Right cardiac atrium (tissue), 5 donors: Measurements from ENCODE around the gene KIF1A. TPM values are rescaled to one million over a fixed set of nuclear protein-coding genes. Genes with fewer than 3 reads are reported as not detected.
"Not testable (repeated sequence)": the region's sequence is repeated elsewhere in the genome, so short reads cannot be mapped to it uniquely, and the experiment has no call there.

Source experiments
- ATAC-seq, 2 donors: fragments of 200-7000 bp; cut with Tn5 transposase; one replicate each; pipeline versions ENCODE4 v1.8.0 to v1.9.1; 2020; ENCODE audit warnings: moderate library complexity in 2 of 2, mild to moderate bottlenecking in 1 of 2
- DNase-seq, 3 donors: peaks; one replicate each; pipeline ENCODE4 v3.0.0-alpha.2; 2020
- H3K27ac ChIP-seq: one replicate; pipeline ENCODE4 v1.5.1; 2013; ENCODE audit warnings: mild to moderate bottlenecking, low read length, control low read depth, moderate library complexity
- H3K27me3 ChIP-seq: one replicate; pipeline ENCODE4 v1.6.1; 2013; ENCODE audit not compliant: control insufficient read depth, insufficient read depth
- H3K4me1 ChIP-seq: one replicate; pipeline ENCODE4 v1.6.1; 2013; ENCODE audit warnings: low read length; ENCODE audit not compliant: control insufficient read depth, insufficient read depth
- H3K4me3 ChIP-seq: one replicate; pipeline ENCODE4 v1.5.1; 2013; ENCODE audit warnings: low read length, control low read depth
- H3K9me3 ChIP-seq: one replicate; pipeline ENCODE4 v1.6.1; 2013; ENCODE audit warnings: low read length; ENCODE audit not compliant: control insufficient read depth
- WGBS: extraction: QIAGEN DNeasy Blood & Tissue Kit; methylation state at CpG from one replicate; pipeline ENCODE4 v1.1.7; 2013; 5-methylcytosine and 5-hydroxymethylcytosine counted together
- intact Hi-C, 4 donors: fragments of 100-400 bp; cut with DNase I; formaldehyde crosslinking; loops; one replicate each; pipeline versions ENCODE4 v1.11.0 to v1.14.0; 2022 to 2023
- polyA plus RNA-seq: library from polyadenylated mRNA; stranded (reverse); fragments of 200-250 nt; gene quantifications from one replicate; pipeline ENCODE4 v1.2.3, GENCODE V29; 2013
- total RNA-seq, 4 donors: library from RNA; stranded (reverse); fragmentation: NEBNext Ultra II Directional; extraction: Animal tissue kit (Norgen Biotek cat#: 25700); gene quantifications; one replicate each; pipeline ENCODE4 v1.2.1, GENCODE V29; 2021
- donor health status: healthy with polysubstance abuse.
- donor health status: DM: no; HTN: yes; CAD: no.
- donor health status: DM: no; HTN: no; CAD: no.
- donor health status: DM: no; HTN: yes; CAD: no; lungs with severe emphysema.
- donor health status: DM: yes; HTN: yes; CAD: no.

Gene KIF1A
- total and polyA plus RNA-seq, 5 donors = 45.3 to 83.0 (median 59.3) TPM

DNA sequence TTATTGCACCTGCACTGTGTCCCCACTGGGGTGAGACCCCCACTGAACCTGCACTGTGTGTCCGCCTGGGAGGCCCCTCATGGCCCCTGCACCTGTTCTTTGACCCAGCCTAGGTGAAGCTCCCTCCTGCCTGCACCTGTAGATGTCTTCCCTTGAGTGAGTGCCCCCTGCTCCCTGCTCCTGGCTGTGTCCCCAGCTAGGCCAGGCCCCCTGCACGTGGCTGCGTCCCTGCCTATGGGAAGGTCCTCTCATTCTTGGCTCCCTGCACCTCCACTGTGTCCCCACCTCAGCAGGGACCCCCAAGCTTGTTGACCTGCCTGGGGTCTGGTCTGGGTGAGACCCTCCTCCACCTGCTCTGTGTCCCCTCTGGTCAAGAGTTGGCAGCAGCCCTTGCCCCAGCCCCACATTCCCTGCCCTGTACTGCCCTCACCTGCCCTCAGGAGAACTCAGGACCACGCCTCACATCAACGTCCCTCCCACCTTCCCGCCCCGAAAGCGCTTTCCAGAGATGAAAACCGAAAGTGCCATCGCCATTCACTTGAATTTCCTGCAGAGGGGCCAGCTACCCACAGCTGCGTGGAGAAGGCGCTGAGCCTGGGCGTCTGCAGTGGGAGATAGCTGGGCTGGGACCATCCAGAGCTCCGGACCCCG is 136.6 kb downstream of the KIF1A start:
- H3K9me3 ChIP-seq, ATAC-seq, H3K4me3 ChIP-seq, H3K27me3 ChIP-seq, intact Hi-C loops, H3K27ac ChIP-seq, DNase-seq, H3K4me1 ChIP-seq: not testable (repeated sequence)
- WGBS = 74% methylated on average over 3 of the region's 15 CpGs

DNA sequence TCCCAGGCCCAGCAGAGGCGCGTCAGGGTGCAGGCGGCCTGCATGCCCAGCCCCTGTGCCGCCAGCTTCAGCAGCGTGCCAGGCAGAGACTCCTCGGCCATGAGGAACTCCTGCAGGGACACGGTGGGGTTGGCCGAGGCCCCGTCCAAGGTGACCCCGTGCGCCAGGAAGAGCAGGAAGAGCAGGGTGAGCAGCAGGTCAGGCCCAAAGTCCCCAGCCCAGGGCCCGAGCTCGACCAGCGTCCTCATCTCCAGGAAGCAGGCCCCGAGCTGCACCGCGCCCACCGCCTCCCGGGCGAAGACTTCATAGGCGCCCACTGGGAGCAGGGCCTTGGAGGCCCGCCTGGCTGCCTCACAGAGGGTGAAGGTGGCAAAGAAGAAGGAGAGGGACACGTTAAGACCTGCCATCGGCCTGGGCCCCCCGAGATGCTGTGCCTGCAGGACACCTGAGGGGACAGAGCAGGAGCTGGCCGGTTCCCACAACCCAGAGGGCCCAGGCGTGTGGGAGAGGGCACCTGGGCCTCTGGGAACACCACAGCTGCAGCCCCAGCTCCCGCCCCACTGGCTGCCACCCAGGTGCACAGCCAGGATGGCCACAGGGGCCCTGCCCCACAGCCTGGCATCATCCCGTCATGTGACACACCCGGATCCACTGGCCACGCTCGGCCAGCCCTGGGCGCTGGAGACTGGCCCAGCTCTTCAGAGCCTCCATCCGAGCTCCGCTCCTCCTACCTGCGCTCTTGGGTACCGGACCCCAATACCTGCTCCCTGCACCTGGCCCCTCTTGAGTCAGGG is 137.4 kb downstream of the KIF1A start, which contains the start of gene AQP12B:
Gene AQP12B, minus strand, starts transcription at position 455 of the 794 bp plus-strand sequence. Its CDS starts 48 bp downstream, at position 407.
- H3K27ac ChIP-seq, H3K9me3 ChIP-seq, intact Hi-C loops, H3K27me3 ChIP-seq, H3K4me1 ChIP-seq, H3K4me3 ChIP-seq: not testable (repeated sequence)
- WGBS = 85% methylated on average over 34 of the region's 37 CpGs
- peak in 1 of 2 donors; percentile 21 for ATAC-seq
- peak in 1 of 3 donors; percentile 48 for DNase-seq

DNA sequence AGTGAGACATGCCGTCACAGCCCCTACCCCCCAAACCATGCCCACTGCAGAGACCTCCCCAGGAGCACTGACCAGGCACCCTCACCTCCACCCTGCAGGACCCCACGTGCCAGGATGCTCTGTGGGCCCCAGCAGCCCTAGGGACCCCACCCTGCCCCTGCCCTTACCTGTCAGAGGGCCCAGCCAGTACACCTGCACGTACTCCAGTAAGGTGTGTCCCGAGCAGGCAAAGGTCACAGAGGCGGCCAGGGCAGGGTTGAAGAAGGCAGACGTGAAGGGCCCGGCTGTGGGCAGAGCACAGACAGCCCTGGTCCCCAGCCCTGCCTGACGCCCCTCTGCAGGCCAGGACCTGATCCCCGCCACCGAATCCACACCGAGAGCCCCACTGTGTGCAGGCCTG is 139.8 kb downstream of the KIF1A start:
- intact Hi-C loops, H3K4me1 ChIP-seq, H3K27ac ChIP-seq, H3K27me3 ChIP-seq, H3K4me3 ChIP-seq, H3K9me3 ChIP-seq: not testable (repeated sequence)
- ATAC-seq (peak in 1 of 2 donors; percentile 19), DNase-seq (peak in 1 of 3 donors; percentile 16)
- 50% methylated on average over 2 of the region's 11 CpGs for WGBS

DNA sequence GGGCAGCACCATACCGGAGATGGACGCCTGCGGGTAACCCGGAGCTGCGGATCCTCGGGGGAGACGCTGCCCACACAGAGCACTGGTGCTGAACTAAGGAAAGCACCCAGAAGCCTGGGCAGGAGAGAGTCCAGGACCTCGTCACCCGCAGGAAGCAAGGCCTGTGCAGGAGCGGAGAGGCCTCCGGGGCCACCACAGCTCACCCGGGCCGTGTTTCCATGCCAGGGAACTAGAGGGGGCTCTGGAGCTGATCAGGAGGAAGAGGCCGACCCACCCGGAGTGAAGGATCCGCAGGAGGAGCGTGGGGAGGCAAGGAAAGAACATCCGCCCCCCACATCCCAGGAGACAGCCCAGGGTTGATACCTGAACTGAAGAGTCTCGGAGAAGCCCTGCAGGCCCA is 141.1 kb downstream of the KIF1A start:
- ATAC-seq, H3K27ac ChIP-seq, H3K27me3 ChIP-seq, DNase-seq, H3K4me3 ChIP-seq, H3K4me1 ChIP-seq, intact Hi-C loops, H3K9me3 ChIP-seq: not testable (repeated sequence)
- no CpG with 5 or more reads among the region's 19 CpGs for WGBS

DNA sequence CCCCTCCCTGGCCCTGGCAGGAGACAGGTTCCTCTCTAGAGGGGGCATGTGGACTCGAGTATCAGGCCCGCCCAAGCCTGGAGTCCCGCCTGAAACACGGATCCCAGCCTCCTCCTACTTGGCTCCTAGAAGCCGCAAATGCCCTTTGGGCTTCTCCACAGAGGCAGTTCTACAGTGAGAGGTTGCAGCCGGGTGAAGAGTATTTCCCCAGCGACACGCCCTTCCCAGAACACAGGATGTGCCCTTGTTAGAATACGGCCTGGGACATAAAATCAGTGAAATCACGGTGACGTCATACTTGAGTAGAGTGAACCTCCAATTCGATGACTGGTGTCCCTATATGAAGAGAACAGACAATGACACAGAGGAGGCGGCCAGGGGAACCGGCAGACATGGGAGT is 142.0 kb downstream of the KIF1A start:
- 58% methylated on average over 6 of the region's 14 CpGs for WGBS
- intact Hi-C loops = not testable (repeated sequence)
- peak in 1 of 2 donors; percentile 24 for ATAC-seq

DNA sequence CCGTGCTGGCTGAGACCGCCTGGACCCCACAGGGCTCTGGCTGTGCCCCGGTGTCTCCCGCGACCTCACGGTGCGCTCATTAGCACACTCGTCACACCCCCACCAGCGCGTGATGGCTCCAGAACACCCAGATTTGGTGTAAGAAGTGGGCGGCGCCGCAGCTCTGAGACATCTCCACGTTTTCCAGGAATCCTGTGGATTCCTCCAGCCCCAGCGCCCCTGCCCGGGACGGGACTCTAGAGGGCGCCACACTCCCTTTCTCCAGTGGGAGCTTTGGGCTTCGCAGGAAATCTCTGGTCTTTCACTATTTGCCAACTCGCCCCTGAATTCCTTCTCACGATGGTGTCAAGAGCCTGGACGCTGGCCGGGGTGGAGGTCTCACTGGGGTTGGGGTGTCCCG is 144.7 kb downstream of the KIF1A start:
- ATAC-seq = peak in 1 of 2 donors; percentile 41
- H3K27ac ChIP-seq, H3K4me3 ChIP-seq, intact Hi-C loops, DNase-seq, H3K4me1 ChIP-seq, H3K27me3 ChIP-seq, H3K9me3 ChIP-seq: not testable (repeated sequence)
- no CpG with 5 or more reads among the region's 24 CpGs for WGBS

More for the DNA sequence above, 142.0 kb downstream of the KIF1A start:
- not testable (repeated sequence) for H3K9me3 ChIP-seq, H3K4me1 ChIP-seq, H3K4me3 ChIP-seq, DNase-seq, H3K27me3 ChIP-seq, H3K27ac ChIP-seq

DNA sequence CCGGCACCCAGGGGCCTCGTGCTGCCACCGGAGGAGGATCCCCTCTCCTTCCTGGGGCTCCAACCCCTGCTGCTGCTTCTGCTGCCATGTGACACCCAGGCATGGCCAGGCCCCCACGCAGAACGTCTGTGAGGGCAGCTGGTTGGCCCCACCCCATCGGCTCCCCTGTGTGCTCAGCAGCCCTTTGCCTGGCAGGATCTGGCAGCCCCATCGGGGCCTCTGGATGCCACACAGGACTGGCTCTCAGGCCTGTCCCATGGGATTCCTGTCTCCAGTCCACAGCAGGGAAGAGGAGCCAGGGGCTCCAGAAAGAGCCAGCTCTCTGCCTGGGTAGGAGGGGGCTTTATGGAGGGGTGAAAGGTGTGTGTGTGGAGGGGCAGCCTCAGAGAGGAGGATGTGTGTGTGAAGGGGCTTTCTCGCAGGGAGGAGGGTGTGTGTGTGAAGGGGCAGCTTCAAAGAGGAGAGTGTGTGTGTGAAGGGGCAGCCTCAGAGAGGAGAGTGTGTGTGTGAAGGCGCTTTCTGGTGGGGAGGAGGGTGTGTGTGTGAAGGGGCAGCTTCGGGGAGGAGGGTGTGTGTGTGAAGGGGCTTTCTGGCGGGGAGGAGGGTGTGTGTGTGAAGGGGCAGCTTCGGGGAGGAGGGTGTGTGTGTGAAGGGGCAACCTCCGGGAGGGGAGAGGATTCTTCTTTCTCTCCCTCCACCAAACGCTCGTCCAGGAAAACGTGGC is 145.4 kb downstream of the KIF1A start:
- H3K27me3 ChIP-seq, H3K4me3 ChIP-seq, H3K27ac ChIP-seq, H3K9me3 ChIP-seq, H3K4me1 ChIP-seq, ATAC-seq, intact Hi-C loops: not testable (repeated sequence)
- peak in 1 of 3 donors; percentile 50 for DNase-seq
- WGBS = 31% methylated on average over 12 of the region's 16 CpGs

DNA sequence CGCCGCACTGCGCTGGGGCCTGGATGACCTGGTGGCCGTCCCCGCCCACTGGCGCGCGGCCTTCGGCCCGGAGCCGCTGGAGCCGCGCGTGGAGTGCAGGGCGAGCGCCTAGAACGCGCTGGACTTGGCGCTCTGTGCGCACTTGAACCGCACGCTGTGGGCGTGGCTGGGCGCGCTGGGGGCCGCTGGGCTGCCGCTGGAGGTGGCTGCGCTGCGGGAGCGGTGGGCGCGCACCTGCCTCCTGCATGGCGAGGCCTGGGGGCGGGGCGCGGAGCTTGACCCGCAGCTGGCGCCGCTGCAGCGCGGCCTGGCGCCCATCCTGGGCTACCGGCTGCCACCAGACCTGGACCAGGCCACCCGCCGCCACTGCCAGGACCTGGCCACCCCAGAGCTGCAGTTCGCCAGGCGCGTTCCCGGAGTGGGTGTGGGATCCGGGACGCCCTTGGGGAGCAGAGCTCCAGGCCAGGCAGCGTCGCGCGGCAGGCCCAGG is 147.3 kb downstream of the KIF1A start:
- Histone ChIP-seq H3K4me1 (no peaks in the 10 kb centered on the region), H3K27ac (no peak overlapping the region), H3K27me3 (no peaks in the 10 kb centered on the region), H3K4me3 (no peak overlapping the region), H3K9me3 (no peaks in the 10 kb centered on the region)
- intact Hi-C loops = no loop called here
- ATAC-seq (no peak), DNase-seq (peak in 1 of 3 donors; percentile 55)
- WGBS = 8% methylated on average over 55 of the region's 55 CpGs

DNA sequence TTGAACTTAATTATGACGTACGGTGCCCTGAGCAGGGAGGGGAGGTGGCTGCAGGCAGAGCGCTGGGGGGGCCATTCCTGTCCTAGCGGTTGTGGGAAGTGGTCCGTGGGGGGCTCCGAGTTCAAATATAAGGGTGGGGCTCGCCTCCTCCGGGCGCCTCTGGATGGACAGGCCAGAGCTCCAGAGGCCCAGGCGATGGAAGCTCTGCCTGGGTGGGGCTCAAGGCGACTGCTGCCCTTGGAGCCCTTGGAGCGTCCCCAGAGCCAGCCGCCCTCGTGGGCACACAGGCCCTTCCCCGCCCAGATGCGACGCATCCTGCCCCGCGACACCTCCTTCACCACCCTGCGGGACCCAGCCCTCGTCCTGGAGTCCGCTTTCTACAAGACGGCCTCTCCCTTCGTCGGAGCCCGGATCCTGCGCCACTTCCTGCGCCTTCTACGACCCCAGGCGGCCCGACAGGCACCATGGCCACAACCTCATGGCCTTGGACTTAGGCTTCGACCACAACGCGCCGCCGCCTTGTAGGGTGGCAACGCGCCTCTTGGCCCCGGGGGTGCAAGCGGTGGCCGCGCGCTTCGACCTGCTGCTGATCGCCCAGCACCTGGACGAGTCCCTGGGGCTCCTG is 147.8 kb downstream of the KIF1A start:
- Histone ChIP-seq H3K4me1 (no peaks in the 10 kb centered on the region), H3K4me3 (no peak overlapping the region), H3K27me3 (no peaks in the 10 kb centered on the region), H3K9me3 (no peaks in the 10 kb centered on the region), H3K27ac (no peak overlapping the region)
- ATAC-seq (no peak), DNase-seq (peak in 1 of 3 donors; percentile 52)
- WGBS = 46% methylated on average over 46 of the region's 46 CpGs
- intact Hi-C loops = no loop called here

DNA sequence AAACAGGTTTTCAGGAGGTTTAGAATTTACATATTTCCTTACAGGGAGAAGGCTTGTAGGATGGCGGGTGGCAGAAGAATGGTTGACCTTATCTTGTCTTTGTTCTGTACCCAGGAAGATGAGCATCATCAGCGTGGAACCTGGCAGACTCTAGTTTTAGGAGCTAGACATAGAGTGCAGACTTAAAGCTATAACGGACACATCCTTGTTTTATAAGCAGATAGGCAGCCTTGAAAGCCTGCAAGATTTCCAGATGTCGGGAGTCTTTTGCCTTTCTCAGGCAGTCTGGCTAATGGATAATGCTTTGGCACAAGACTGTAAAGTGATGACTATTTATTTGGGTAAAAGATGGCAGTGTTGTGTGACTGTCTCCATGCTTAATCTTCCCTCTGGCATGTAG is 149.1 kb downstream of the KIF1A start:
- no peaks in the 10 kb centered on the region for H3K9me3 ChIP-seq

More for the DNA sequence above, 149.1 kb downstream of the KIF1A start:
- H3K4me1 ChIP-seq = no peaks in the 10 kb centered on the region
- no peak for ATAC-seq
- 77% methylated on average over 4 of the region's 4 CpGs for WGBS
- intact Hi-C loops = no loop called here
- no peak overlapping the region for H3K4me3 ChIP-seq
- no peaks in the 10 kb centered on the region for H3K27me3 ChIP-seq
- no peak overlapping the region for H3K27ac ChIP-seq
- no peak for DNase-seq
